Spinal cord (tissue), 10 donors: Measurements from ENCODE around the gene HOXB1. TPM values are rescaled to one million over a fixed set of nuclear protein-coding genes. Genes with fewer than 3 reads are reported as not detected.

Experiments
- DNase-seq, 6 donors: peaks; one replicate each; pipeline versions ENCODE4 v3.0.0 to v3.0.0-alpha.2; 2013 to 2015; ENCODE audit warnings: low spot score in 6 of 6, low read depth in 4 of 6
- H3K27ac ChIP-seq: one replicate; pipeline ENCODE4 v1.5.1; 2013; ENCODE audit warnings: low read depth, low read length, control low read depth
- H3K27me3 ChIP-seq: one replicate; pipeline ENCODE4 v1.6.1; 2013; ENCODE audit warnings: low read length; ENCODE audit not compliant: control insufficient read depth, insufficient read depth
- H3K36me3 ChIP-seq: one replicate; pipeline ENCODE4 v1.6.1; 2013; ENCODE audit warnings: low read length; ENCODE audit not compliant: control insufficient read depth, insufficient read depth
- H3K4me1 ChIP-seq: one replicate; pipeline ENCODE4 v1.6.1; 2013; ENCODE audit warnings: low read length; ENCODE audit not compliant: control insufficient read depth, insufficient read depth
- H3K4me3 ChIP-seq: one replicate; pipeline ENCODE4 v1.5.1; 2013; ENCODE audit warnings: low read depth, low read length, control low read depth
- H3K9me3 ChIP-seq: one replicate; pipeline ENCODE4 v1.6.1; 2013; ENCODE audit warnings: low read length; ENCODE audit not compliant: control insufficient read depth, insufficient read depth
- WGBS: methylation state at CpG from one replicate; pipeline ENCODE4 v1.1.5; 2013; ENCODE audit warnings: missing lambda C conversion rate; ENCODE audit not compliant: insufficient coverage; 5-methylcytosine and 5-hydroxymethylcytosine counted together
- polyA plus RNA-seq, 2 donors: library from polyadenylated mRNA; unstranded; fragments of 120-200 nt; gene quantifications; one replicate each; pipeline ENCODE4 v1.2.1, GENCODE V29; 2013; ENCODE audit not compliant: insufficient read length in 2 of 2
- total RNA-seq, 2 donors: library from RNA; depleted of rRNA in 1 of 2; stranded (reverse); fragments of 120-200 nt in 1 of 2; fragments of >200 nt in 1 of 2; gene quantifications; one replicate each; pipeline versions ENCODE4 v1.2.3 to v1.2.4, GENCODE V29; 2013 to 2014
- donor health status: healthy.

Gene HOXB1
- total and polyA plus RNA-seq, 4 donors = 0.16 to 0.32 (median 0.20) TPM; not detected in 1

- no peaks in the 10 kb centered on the region for H3K36me3 ChIP-seq
- no peaks in the 10 kb centered on the region for H3K9me3 ChIP-seq
- peaks cover 21% of the 10 kb centered on the region for H3K4me1 ChIP-seq
- no peak for DNase-seq
- peak overlapping the region; percentile 25 for H3K27ac ChIP-seq
- 100% methylated on average over 2 of the region's 3 CpGs for WGBS
- no peak overlapping the region for H3K4me3 ChIP-seq
- no peaks in the 10 kb centered on the region for H3K27me3 ChIP-seq
Observed at GRCh38 chr17:48491527-48492273, 39.1 kb downstream of the HOXB1 start.

GRCh38 chr17:48490451-48490892, 40.3 kb downstream of the HOXB1 start:
- WGBS = 71% methylated on average over 2 of the region's 2 CpGs
- no peak for DNase-seq
- no peaks in the 10 kb centered on the region for H3K36me3 ChIP-seq
- no peaks in the 10 kb centered on the region for H3K9me3 ChIP-seq
- no peak overlapping the region for H3K27ac ChIP-seq
- peaks cover 21% of the 10 kb centered on the region for H3K4me1 ChIP-seq
- no peak overlapping the region for H3K4me3 ChIP-seq
- no peaks in the 10 kb centered on the region for H3K27me3 ChIP-seq

GRCh38 chr17:48489781-48490180, 41.0 kb downstream of the HOXB1 start:
- no peaks in the 10 kb centered on the region for H3K27me3 ChIP-seq

GRCh38 chr17:48488548-48489106, 42.2 kb downstream of the HOXB1 start:
- no peak overlapping the region for H3K27ac ChIP-seq
- no peaks in the 10 kb centered on the region for H3K36me3 ChIP-seq
- H3K4me1 ChIP-seq = peaks cover 22% of the 10 kb centered on the region
- H3K9me3 ChIP-seq = no peaks in the 10 kb centered on the region
- no peak overlapping the region for H3K4me3 ChIP-seq
- WGBS = 66% methylated on average over 2 of the region's 3 CpGs
- DNase-seq = no peak
- no peaks in the 10 kb centered on the region for H3K27me3 ChIP-seq

More at GRCh38 chr17:48489781-48490180, 41.0 kb downstream of the HOXB1 start:
- no peaks in the 10 kb centered on the region for H3K36me3 ChIP-seq
- no peak overlapping the region for H3K4me3 ChIP-seq
- WGBS = 67% methylated on average over 12 of the region's 13 CpGs
- peaks cover 21% of the 10 kb centered on the region for H3K4me1 ChIP-seq
- peak in 1 of 6 donors; percentile 90 for DNase-seq
- no peak overlapping the region for H3K27ac ChIP-seq
- no peaks in the 10 kb centered on the region for H3K9me3 ChIP-seq

GRCh38 chr17:48487221-48487620, 43.6 kb downstream of the HOXB1 start:
- Histone ChIP-seq H3K4me3 (no peak overlapping the region), H3K27ac (no peak overlapping the region), H3K4me1 (peaks cover 17% of the 10 kb centered on the region), H3K27me3 (no peaks in the 10 kb centered on the region), H3K36me3 (no peaks in the 10 kb centered on the region), H3K9me3 (no peaks in the 10 kb centered on the region)
- DNase-seq = no peak
- WGBS = no CpG with 5 or more reads among the region's 2 CpGs

GRCh38 chr17:48486557-48486956, 44.3 kb downstream of the HOXB1 start:
- Histone ChIP-seq H3K4me3 (no peak overlapping the region), H3K27me3 (no peaks in the 10 kb centered on the region), H3K36me3 (no peaks in the 10 kb centered on the region), H3K4me1 (peaks cover 16% of the 10 kb centered on the region), H3K9me3 (no peaks in the 10 kb centered on the region), H3K27ac (no peak overlapping the region)
- WGBS = 58% methylated on average over 5 of the region's 5 CpGs
- no peak for DNase-seq

GRCh38 chr17:48484850-48485249, 46.0 kb downstream of the HOXB1 start:
- Histone ChIP-seq H3K4me1 (peaks cover 12% of the 10 kb centered on the region), H3K4me3 (no peak overlapping the region), H3K27ac (no peak overlapping the region), H3K36me3 (no peaks in the 10 kb centered on the region), H3K27me3 (no peaks in the 10 kb centered on the region), H3K9me3 (no peaks in the 10 kb centered on the region)
- 73% methylated on average over 1 of the region's 2 CpGs for WGBS
- DNase-seq = no peak

- H3K36me3 ChIP-seq = no peaks in the 10 kb centered on the region
- peaks cover 10% of the 10 kb centered on the region for H3K4me1 ChIP-seq
- peak overlapping the region; percentile 77 for H3K27ac ChIP-seq
- H3K4me3 ChIP-seq = no peak overlapping the region
- no peaks in the 10 kb centered on the region for H3K27me3 ChIP-seq
- 100% methylated on average over 1 of the region's 3 CpGs for WGBS
- DNase-seq = no peak
- H3K9me3 ChIP-seq = no peaks in the 10 kb centered on the region
Observed at GRCh38 chr17:48484256-48484655, 46.6 kb downstream of the HOXB1 start.

- no peaks in the 10 kb centered on the region for H3K36me3 ChIP-seq
- WGBS = 57% methylated on average over 6 of the region's 6 CpGs
- DNase-seq = peak in 1 of 6 donors; percentile 58
- no peaks in the 10 kb centered on the region for H3K27me3 ChIP-seq
- H3K4me1 ChIP-seq = peaks cover 10% of the 10 kb centered on the region
- H3K27ac ChIP-seq = peak overlapping the region; percentile 77
- H3K9me3 ChIP-seq = no peaks in the 10 kb centered on the region
- H3K4me3 ChIP-seq = no peak overlapping the region
Observed at GRCh38 chr17:48483471-48484131, 47.2 kb downstream of the HOXB1 start.
